ENCODE measurements around the gene HDX.
A peak's percentile ranks its signal among the peaks of the same experiment; 100 is the strongest.
"Not testable (repeated sequence)": the region's sequence is repeated elsewhere in the genome, so short reads cannot be mapped to it uniquely, and the experiment has no call there.

The HDX gene

GRCh38 chrX:84336646-84337045, 165.6 kb downstream of the HDX start:
- Mint-ChIP-seq H3K4me1 (peaks cover 9% of the 10 kb centered on the region), H3K9me3 (no peaks in the 10 kb centered on the region), H3K27me3 (ENCODE audit: low read depth) (no peaks in the 10 kb centered on the region), H3K4me3 (no peak overlapping the region), H3K27ac (no peak overlapping the region), H3K36me3 (ENCODE audit: low read depth) (no peaks in the 10 kb centered on the region)
- TF ChIP-seq CTCF (IDR thresholded peaks at IDR 0.05; ENCODE audit: unreplicated experiment in 3 of 3), result no peak

- Mint-ChIP-seq H3K9me3 (no peaks in the 10 kb centered on the region), H3K4me3 (no peak overlapping the region), H3K4me1 (peaks cover 9% of the 10 kb centered on the region), H3K27ac (no peak overlapping the region), H3K27me3 (ENCODE audit: low read depth) (no peaks in the 10 kb centered on the region), H3K36me3 (ENCODE audit: low read depth) (no peaks in the 10 kb centered on the region)
- TF ChIP-seq CTCF (IDR thresholded peaks at IDR 0.05; ENCODE audit: unreplicated experiment in 3 of 3), result no peak
These were observed 167.1 kb downstream of the HDX start for GRCh38 chrX:84335121-84335520.

GRCh38 chrX:84322083-84322827, 180.0 kb downstream of the HDX start:
- Mint-ChIP-seq H3K4me3 (no peak overlapping the region), H3K9me3 (no peaks in the 10 kb centered on the region), H3K27ac (no peak overlapping the region), H3K36me3 (ENCODE audit: low read depth) (no peaks in the 10 kb centered on the region), H3K4me1 (no peaks in the 10 kb centered on the region), H3K27me3 (ENCODE audit: low read depth) (no peaks in the 10 kb centered on the region)
- no peak for TF ChIP-seq CTCF (IDR thresholded peaks at IDR 0.05; ENCODE audit: unreplicated experiment in 3 of 3)

- TF ChIP-seq CTCF (IDR thresholded peaks at IDR 0.05; ENCODE audit: unreplicated experiment in 3 of 3), result no peak
- Mint-ChIP-seq H3K36me3 (ENCODE audit: low read depth) (no peaks in the 10 kb centered on the region), H3K27ac (no peak overlapping the region), H3K4me3 (no peak overlapping the region), H3K27me3 (ENCODE audit: low read depth) (no peaks in the 10 kb centered on the region), H3K9me3 (peaks cover 3% of the 10 kb centered on the region), H3K4me1 (no peaks in the 10 kb centered on the region)
These were observed 181.6 kb downstream of the HDX start for GRCh38 chrX:84320614-84321013.

GRCh38 chrX:84320023-84320422, 182.2 kb downstream of the HDX start:
- Mint-ChIP-seq H3K27ac (peak overlapping the region in 2 of 3 experiments; percentile 50 to 69), H3K27me3 (ENCODE audit: low read depth) (no peaks in the 10 kb centered on the region), H3K4me1 (no peaks in the 10 kb centered on the region), H3K36me3 (ENCODE audit: low read depth) (peaks cover 4% of the 10 kb centered on the region), H3K9me3 (peaks cover 6% of the 10 kb centered on the region), H3K4me3 (no peak overlapping the region)
- no peak for TF ChIP-seq CTCF (IDR thresholded peaks at IDR 0.05; ENCODE audit: unreplicated experiment in 3 of 3)

GRCh38 chrX:84318661-84319060, 183.6 kb downstream of the HDX start:
- Mint-ChIP-seq H3K4me3 (no peak overlapping the region), H3K27me3 (ENCODE audit: low read depth) (no peaks in the 10 kb centered on the region), H3K27ac (no peak overlapping the region), H3K4me1 (no peaks in the 10 kb centered on the region), H3K36me3 (ENCODE audit: low read depth) (peaks cover 7% of the 10 kb centered on the region), H3K9me3 (peaks cover 15% of the 10 kb centered on the region)
- TF ChIP-seq CTCF (IDR thresholded peaks at IDR 0.05; ENCODE audit: unreplicated experiment in 3 of 3), result no peak

GRCh38 chrX:84315946-84316345, 186.3 kb downstream of the HDX start:
- H3K4me3 Mint-ChIP-seq; H3K27me3 Mint-ChIP-seq (ENCODE audit: low read depth); H3K4me1 Mint-ChIP-seq; H3K36me3 Mint-ChIP-seq (ENCODE audit: low read depth); H3K27ac Mint-ChIP-seq: not testable (repeated sequence)
- H3K9me3 Mint-ChIP-seq, result peaks cover 15% of the 10 kb centered on the region
